Measurements from ENCODE around the gene SLC6A11.

The SLC6A11 gene

GRCh38 chr3:10890665-10891064 is 74.6 kb downstream of the SLC6A11 start:
- DNase-seq: no peak

GRCh38 chr3:10892622-10893021 is 76.6 kb downstream of the SLC6A11 start:
- no peak for DNase-seq

GRCh38 chr3:10901296-10901945 is 85.4 kb downstream of the SLC6A11 start:
- no peak for DNase-seq

- DNase-seq: no peak
Observed at GRCh38 chr3:10907262-10907661, 91.2 kb downstream of the SLC6A11 start.

GRCh38 chr3:10910367-10910766 is 94.3 kb downstream of the SLC6A11 start:
- no peak for DNase-seq

GRCh38 chr3:10911350-10912002 is 95.4 kb downstream of the SLC6A11 start:
- DNase-seq: no peak

GRCh38 chr3:10912786-10913185 is 96.8 kb downstream of the SLC6A11 start:
- DNase-seq: no peak

GRCh38 chr3:10915376-10915775 is 99.3 kb downstream of the SLC6A11 start:
- DNase-seq: no peak

GRCh38 chr3:10917176-10917575 is 101.1 kb downstream of the SLC6A11 start:
- DNase-seq: no peak

GRCh38 chr3:10918011-10918410 is 102.0 kb downstream of the SLC6A11 start:
- DNase-seq: no peak

GRCh38 chr3:10919636-10920035 is 103.6 kb downstream of the SLC6A11 start:
- no peak for DNase-seq

GRCh38 chr3:10925436-10926255 is 109.6 kb downstream of the SLC6A11 start:
- no peak for DNase-seq

- no peak for DNase-seq
Observed at GRCh38 chr3:10926256-10926810, 110.3 kb downstream of the SLC6A11 start.

- no peak for DNase-seq
Observed at GRCh38 chr3:10926811-10927521, 110.9 kb downstream of the SLC6A11 start.

GRCh38 chr3:10927551-10927950 is 111.5 kb downstream of the SLC6A11 start:
- no peak for DNase-seq

- DNase-seq: no peak
Observed at GRCh38 chr3:10928407-10928960, 112.5 kb downstream of the SLC6A11 start.

- no peak for DNase-seq
Observed at GRCh38 chr3:10928961-10929471, 113.0 kb downstream of the SLC6A11 start.

GRCh38 chr3:10929978-10930665 is 114.1 kb downstream of the SLC6A11 start:
- no peak for DNase-seq

- no peak for DNase-seq
Observed at GRCh38 chr3:10930666-10931040, 114.6 kb downstream of the SLC6A11 start.

- DNase-seq: no peak
Observed at GRCh38 chr3:10932596-10932995, 116.6 kb downstream of the SLC6A11 start.

- no peak for DNase-seq
Observed at GRCh38 chr3:10933021-10933420, 117.0 kb downstream of the SLC6A11 start.

- no peak for DNase-seq
Observed at GRCh38 chr3:10933470-10933804, 117.4 kb downstream of the SLC6A11 start.

Data from AML-193 (cell line).